DMS 273 (cell line): Measurements from ENCODE around the gene IGSF9.
A peak's percentile ranks its signal among the peaks of the same experiment; 100 is the strongest.

ENCODE experiments used
- DNase-seq: peaks from one replicate; lab custom pipeline; 2025; ENCODE audit not compliant: unreplicated experiment; lab: John Stamatoyannopoulos, UW

IGSF9 gene

DNA sequence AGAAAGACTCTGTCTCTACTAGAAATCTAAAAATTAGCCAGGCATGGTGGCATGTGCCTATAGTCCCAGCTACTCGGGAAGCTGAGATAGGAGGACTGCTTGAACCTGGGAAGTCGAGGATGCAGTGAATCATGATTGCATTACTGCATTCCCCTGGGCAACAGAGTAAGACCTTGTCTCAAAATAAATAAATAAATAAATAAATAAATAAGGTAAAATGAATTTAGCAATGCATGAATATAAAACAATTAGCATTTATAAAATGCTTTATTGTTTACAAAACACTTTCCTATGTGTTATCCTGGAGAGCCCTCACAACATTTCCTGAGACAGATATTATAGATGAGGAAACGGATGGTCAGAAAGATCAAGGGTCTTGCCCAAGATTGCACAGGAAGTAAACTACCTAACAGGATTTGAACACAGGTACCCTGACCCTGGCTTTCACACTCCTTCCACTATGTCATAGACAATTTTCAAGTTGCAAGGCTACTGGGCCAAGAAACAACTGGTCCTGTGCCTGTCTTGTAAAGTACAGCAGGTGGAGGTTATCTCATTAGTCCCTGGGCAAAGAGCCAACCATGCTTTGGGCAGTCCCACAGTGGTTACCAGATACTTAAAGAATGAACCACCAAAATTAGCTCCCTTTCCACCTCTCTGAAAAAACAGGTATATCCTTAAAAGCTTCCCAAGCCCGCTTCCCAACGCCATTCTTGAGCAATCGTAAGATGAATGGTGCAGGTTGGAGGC, 67.5 kb downstream of the IGSF9 start:
- peak; percentile 91 for DNase-seq
